ENCODE measurements around the gene TBL1XR1. TPM values are rescaled to one million over a fixed set of nuclear protein-coding genes. Genes with fewer than 3 reads are reported as not detected.

TBL1XR1 gene
- total RNA-seq, 1 donor from 2014 or later = 155 TPM

GRCh38 chr3:176994891-176995781 lies 202.1 kb downstream of the TBL1XR1 start:
- H3K36me3 Mint-ChIP-seq = no peaks in the 10 kb centered on the region
- DNase-seq (ENCODE audit: extremely low spot score, unreplicated experiment) = no peak
- H3K27ac Mint-ChIP-seq = no peak overlapping the region
- peaks cover 19% of the 10 kb centered on the region for H3K9me3 Mint-ChIP-seq
- peaks cover under 1% of the 10 kb centered on the region for H3K4me1 Mint-ChIP-seq (ENCODE audit: unreplicated experiment)
- no peaks in the 10 kb centered on the region for H3K27me3 Mint-ChIP-seq
- no peak overlapping the region for H3K4me3 Mint-ChIP-seq
- no peak for TF ChIP-seq CTCF (conservative IDR thresholded peaks at IDR 0.05)

DNA sequence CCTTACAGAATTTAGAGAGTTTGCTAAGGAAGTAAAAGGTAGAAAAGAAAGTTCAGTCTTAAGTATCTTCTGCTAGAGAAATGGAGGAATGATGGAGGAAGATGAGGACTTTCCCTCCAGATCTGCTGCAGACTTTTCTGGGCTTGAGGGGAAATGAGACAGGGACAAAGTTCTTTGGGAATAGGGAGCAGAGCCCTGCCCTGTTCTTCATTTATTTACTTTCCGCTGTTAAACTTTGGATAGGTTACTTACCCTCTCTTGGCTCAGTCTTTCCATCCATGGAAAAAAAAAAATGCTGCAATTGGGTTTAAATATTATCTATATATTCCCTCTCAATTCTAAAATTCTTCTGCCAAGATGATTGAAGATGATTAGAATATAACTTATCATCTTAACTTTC lies 202.9 kb downstream of the TBL1XR1 start:
- no peak for DNase-seq (ENCODE audit: extremely low spot score, unreplicated experiment)
- Mint-ChIP-seq H3K36me3 (no peaks in the 10 kb centered on the region), H3K9me3 (peaks cover 16% of the 10 kb centered on the region), H3K4me1 (ENCODE audit: unreplicated experiment) (peaks cover 3% of the 10 kb centered on the region), H3K27me3 (no peaks in the 10 kb centered on the region), H3K27ac (no peak overlapping the region), H3K4me3 (no peak overlapping the region)
- no peak for TF ChIP-seq CTCF (conservative IDR thresholded peaks at IDR 0.05)

GRCh38 chr3:176992978-176993377 lies 204.3 kb downstream of the TBL1XR1 start:
- Mint-ChIP-seq H3K4me1 (ENCODE audit: unreplicated experiment) (peaks cover 9% of the 10 kb centered on the region), H3K27me3 (no peaks in the 10 kb centered on the region), H3K27ac (no peak overlapping the region), H3K4me3 (no peak overlapping the region), H3K9me3 (peaks cover 12% of the 10 kb centered on the region), H3K36me3 (no peaks in the 10 kb centered on the region)
- TF ChIP-seq CTCF (conservative IDR thresholded peaks at IDR 0.05) = no peak
- DNase-seq (ENCODE audit: extremely low spot score, unreplicated experiment) = no peak

DNA sequence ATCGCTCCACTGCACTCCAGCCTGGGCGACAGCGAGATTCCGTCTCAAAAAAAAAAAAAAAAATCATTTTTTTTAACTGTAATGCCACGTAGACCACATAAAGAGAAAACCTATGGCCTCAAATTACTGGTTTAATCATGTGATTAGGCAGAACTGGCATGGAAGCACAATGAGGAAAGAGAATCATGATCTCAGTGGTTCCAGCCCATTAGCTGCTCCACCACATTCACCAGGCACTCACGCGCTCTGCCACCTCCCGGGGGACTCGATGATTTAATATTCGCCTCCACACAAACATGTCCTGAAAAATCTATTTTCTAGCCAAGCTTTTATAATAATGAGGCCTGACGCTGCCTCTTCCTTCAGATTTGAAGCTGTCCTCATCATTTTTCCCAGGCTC lies 204.7 kb downstream of the TBL1XR1 start:
- Mint-ChIP-seq H3K9me3 (peaks cover 10% of the 10 kb centered on the region), H3K27ac (no peak overlapping the region), H3K27me3 (no peaks in the 10 kb centered on the region), H3K4me1 (ENCODE audit: unreplicated experiment) (peaks cover 9% of the 10 kb centered on the region), H3K4me3 (no peak overlapping the region), H3K36me3 (no peaks in the 10 kb centered on the region)
- no peak for DNase-seq (ENCODE audit: extremely low spot score, unreplicated experiment)
- TF ChIP-seq CTCF (conservative IDR thresholded peaks at IDR 0.05) = no peak

DNA sequence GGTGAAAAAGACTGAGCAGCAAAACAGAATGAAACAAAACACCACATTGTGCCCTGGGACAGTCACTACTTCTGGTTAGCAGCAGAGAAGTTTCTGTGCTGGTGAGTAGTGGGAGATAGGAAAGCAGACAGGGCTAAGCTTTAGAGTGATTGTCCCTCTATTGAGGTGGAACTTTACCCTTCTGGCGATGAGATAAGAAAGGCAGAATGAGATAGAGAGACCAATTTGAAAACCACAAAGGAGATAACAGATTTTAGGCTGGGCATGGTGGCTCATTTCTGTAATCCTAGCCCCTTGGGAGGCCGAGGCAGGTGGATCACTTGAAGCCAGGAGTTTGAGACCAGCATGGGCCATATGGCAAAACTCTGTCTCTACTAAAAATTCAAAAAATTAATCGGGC lies 208.5 kb downstream of the TBL1XR1 start:
- H3K36me3 Mint-ChIP-seq = no peaks in the 10 kb centered on the region
- no peak for DNase-seq (ENCODE audit: extremely low spot score, unreplicated experiment)
- peaks cover 9% of the 10 kb centered on the region for H3K4me1 Mint-ChIP-seq (ENCODE audit: unreplicated experiment)
- TF ChIP-seq CTCF (conservative IDR thresholded peaks at IDR 0.05) = no peak
- H3K9me3 Mint-ChIP-seq = peaks cover 10% of the 10 kb centered on the region
- H3K27me3 Mint-ChIP-seq = no peaks in the 10 kb centered on the region
- H3K4me3 Mint-ChIP-seq = peak overlapping the region; percentile 5
- H3K27ac Mint-ChIP-seq = peak overlapping the region; percentile 21

All from type B pancreatic cell (in vitro differentiated cells).